Fibroblast of the conjunctiva (primary cell): ENCODE results near the gene UQCC3.
"Not testable (repeated sequence)": the region's sequence is repeated elsewhere in the genome, so short reads cannot be mapped to it uniquely, and the experiment has no call there.

Experiments
- DNase-seq: peaks from one replicate; pipeline ENCODE4 v3.0.0-alpha.2; 2010; ENCODE audit warnings: low read depth

UQCC3 gene

GRCh38 chr11:62665599-62666258 lies 5.7 kb upstream of the UQCC3 start:
- DNase-seq = no peak

- no peak for DNase-seq
Observed at GRCh38 chr11:62666259-62666926, 5.1 kb upstream of the UQCC3 start.

DNA sequence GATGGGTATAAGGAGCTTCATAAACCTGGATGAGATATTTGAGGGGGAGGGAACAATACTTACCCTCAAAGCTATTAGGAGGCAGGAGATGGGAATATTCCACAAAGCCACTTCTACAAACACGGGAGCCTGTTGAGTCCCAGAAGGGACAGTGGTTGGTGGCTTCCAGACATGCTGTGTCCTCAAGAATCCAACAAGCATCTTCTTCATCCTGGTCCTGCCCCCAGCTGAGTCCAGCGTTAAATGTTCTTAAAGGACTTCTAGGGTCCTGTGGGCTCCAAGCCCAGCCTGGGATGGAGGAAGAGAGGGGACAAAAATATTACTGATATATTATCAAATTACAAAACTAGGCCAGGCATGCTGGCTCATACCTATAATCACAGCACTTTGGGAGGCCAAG lies 4.0 kb upstream of the UQCC3 start:
- no peak for DNase-seq

DNA sequence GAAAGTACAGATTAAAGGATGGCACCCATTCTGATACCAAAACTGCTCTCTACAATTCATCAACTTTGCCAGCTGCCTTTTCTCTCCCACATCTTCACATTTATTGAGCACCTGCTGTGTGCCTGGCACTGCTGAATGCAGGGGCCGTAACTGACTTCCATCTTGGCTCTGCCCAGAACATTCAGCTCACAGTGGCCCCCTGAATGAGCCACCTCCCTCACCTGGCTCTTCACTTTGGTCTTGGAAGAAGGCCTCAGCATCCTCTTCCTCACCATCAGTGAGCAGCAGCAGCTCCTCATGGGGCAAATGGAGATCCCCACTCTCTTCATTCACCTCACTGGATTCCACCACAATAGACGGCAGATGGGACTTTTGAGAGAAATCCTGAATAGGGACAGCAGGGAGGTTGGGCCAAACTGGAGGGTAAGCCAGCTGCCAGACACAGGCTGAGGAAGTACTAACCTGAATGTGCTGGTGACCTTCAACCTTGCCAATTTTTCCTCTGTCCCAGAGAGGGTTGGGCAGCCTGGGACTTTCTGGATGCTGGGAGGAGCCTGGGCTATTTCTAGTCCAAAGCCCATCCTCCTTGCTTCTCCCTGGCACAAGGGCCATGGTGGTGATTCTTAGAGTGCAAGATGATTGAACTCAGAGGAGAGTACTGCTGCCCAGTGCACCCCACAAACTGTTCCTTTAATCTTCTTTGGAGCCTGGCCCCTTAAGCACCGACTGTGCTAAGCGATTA lies 1.9 kb upstream of the UQCC3 start:
- DNase-seq = no peak

DNA sequence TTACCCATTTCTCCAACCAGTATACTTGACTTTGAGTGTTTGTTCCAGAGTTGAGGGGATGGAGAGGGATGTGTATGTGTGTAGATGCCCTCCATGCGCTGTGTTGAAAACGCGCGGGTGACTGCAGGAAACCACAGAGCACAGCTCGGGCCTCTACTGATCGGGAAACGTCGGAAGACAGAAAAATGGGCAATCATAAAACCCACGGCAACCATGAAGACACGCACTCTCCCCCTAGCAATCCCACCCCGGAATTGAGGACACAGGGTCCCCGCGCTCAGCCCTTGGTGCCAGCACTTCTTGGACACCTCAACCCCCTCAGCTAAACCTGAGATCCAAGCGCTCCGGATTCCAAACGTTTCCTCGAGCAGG lies 251 bp upstream of the UQCC3 start:
- no peak for DNase-seq

- no peak for DNase-seq
Observed at GRCh38 chr11:62673196-62673525, 1.7 kb downstream of the UQCC3 start.

GRCh38 chr11:62675415-62675814 lies 3.9 kb downstream of the UQCC3 start:
- not testable (repeated sequence) for DNase-seq

- no peak for DNase-seq
Observed at GRCh38 chr11:62676698-62677097, 5.2 kb downstream of the UQCC3 start.

GRCh38 chr11:62677156-62677555 lies 5.7 kb downstream of the UQCC3 start:
- DNase-seq = no peak

DNA sequence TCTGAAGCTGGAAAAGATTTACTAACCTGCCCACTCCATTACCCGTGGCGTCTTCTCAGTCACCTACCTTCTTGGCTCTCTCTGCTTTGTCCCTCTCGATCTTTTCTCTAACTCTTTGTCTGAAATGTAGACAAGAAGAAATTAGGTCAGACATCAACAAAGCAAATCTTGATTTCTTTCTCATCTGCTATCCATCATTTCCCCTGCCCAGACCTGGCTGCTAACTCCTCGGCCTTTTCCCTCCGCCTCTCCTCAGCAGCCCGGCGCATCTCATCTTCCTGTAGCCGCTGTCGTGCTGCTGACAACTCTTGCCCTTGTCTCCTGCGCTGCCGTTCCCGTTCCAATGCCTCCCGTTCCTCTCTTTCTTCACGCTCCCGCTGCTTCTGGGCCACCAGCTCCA lies 6.2 kb downstream of the UQCC3 start:
- no peak for DNase-seq

- no peak for DNase-seq
Observed at GRCh38 chr11:62678433-62678769, 6.9 kb downstream of the UQCC3 start.

DNA sequence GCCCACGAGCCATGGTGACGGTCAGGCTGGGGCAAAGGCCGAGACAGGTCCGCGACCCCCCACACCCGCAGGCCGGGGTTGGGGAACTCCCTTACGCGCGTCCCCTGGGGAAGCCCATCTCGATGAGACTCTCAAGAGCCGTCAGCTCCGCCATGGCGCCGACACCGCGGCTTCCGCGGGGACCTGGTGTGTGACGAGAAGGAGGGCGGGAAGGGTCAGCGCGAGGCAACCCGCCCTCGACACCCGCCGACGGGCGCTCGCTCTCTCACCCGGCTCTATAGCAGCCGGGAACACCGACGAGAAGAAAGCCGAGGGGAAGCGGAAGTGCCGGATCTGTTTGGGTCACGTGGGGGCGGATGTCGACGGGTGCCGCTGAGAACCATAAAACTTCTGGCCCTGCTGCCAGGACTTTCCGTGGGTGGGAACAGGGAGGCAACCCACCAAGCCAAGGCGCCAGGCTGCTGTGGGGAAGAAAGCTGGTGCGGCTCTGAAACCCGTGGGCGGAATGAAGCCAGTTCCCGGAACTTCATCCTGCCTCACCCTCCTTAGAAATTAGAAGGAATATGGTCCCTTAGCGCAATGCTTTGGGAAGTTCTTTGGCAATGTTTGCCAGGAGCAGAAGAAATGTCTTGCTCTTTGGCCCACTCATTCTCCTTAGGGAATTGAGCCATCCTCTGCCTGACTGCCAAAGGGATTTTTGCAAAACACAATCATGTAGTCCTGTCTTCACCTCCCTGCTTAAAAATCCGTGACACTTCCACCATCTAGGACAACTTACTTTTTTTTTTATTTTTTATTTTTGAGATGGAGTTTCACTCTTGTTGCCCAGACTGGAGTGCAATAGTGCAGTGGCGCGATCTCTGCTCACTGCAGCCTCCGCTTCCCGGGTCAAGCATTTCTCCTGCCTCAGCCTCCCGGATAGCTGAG lies 7.6 kb downstream of the UQCC3 start, which contains the start of gene UBXN1:
TSS of gene UBXN1 (minus strand) at position 304 of the 927 bp plus-strand sequence. CDS start at position 154, 150 bp downstream.
- peak; percentile 90 for DNase-seq

DNA sequence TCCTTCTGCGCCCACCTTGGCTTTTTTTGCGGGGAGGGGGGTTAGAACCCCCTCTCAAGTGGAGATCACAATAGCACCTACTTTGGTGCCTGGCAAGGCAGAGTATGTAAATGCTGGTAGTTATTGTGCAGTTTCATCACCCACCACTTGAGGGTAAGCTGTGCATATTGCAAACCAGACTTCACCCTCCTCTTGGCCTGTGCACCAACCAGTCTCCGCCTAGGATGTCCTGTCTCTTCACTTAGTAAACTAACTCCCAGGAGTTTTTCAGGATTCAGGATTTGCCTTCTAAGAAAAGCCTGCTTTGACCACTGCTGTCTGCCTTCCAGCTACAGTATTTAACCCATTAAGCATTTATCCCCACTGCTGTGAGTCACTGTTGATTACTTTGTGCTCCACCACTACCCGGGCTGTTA lies 9.4 kb downstream of the UQCC3 start:
- DNase-seq = peak; percentile 87

DNA sequence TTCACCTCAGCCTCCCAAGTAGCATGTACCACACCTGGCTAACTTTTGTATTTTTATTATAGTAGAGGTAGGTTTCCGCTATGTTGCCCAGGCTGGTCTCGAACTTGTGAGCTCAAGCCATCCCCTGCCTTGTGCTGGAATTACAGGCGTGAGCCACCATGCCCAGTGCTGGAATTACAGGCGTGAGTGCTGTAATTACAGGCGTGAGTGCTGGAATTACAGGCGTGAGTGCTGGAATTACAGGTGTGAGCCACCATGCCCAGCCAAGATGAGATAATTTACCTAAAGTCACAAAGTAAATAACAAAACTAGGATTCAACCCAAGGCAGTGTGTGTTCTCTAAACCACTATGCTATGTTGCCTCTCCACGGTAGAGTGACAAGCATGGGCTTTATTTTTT lies 11.0 kb downstream of the UQCC3 start:
- DNase-seq = no peak

- DNase-seq = no peak
Observed at GRCh38 chr11:62687508-62688396, 16.3 kb downstream of the UQCC3 start.

- no peak for DNase-seq
Observed at GRCh38 chr11:62688491-62688890, 17.0 kb downstream of the UQCC3 start.

GRCh38 chr11:62689421-62690183 lies 18.1 kb downstream of the UQCC3 start, which contains the start of gene LRRN4CL:
LRRN4CL (minus strand) TSS chr11:62689530; CDS start chr11:62688508, 1,022 bp downstream.
- peak; percentile 93 for DNase-seq

- DNase-seq = not testable (repeated sequence)
Observed at GRCh38 chr11:62693624-62694023, 22.2 kb downstream of the UQCC3 start.

DNA sequence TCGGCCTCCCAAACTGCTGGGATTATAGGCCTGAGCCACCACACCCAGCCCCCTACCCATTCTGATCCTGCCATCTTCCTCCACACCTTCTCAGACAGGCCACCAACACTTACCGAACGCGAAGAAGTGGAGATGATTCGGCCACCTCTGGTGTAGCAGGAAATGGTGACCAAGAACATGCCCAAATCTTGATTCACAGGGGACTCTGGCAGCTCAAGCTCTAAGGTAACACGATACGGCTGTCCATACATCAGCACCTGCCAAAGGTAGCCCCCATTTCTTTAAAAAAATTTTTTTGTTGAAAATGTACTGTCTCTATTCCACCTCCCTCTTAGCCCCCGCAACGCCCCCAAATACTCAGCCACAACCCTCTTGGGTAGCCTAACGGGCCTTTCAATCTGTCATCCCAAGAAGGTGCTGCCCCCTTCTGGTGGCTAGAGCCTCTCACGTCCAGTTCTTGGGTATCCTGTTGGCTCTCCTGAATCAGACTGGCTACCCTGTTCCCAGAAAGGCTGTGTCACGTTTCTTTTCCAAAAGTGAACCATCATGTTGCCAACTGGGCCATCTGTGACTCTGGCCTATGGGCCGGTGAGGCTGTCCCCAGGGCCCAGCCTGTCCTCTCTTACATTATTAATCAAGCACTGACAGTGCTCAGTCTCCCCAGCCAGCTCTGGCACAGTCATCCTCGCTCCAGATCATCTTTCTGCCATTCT lies 23.1 kb downstream of the UQCC3 start:
- peak; percentile 88 for DNase-seq

DNA sequence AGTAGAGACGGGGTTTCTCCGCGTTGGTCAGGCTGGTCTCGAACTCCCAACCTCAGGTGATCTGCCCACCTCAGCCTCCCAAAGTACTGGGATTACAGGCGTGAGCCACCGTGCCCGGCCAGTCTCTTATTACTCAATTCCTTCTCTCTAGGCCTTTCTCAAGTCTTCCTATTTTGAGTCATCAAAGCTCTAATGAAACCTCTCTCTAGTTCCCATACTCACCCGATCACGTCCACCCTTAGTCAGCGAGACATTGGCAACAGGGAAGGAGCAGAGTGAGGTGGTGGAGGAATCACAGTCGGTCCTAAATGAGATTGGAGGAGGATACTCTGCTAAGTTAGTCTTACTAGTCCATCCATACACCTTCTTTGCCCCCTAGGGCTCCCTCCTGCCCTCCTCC lies 30.8 kb downstream of the UQCC3 start:
- DNase-seq = no peak
